HG03565 (cell line): ENCODE data around the gene C2orf68.
"Not testable (repeated sequence)": the region's sequence is repeated elsewhere in the genome, so short reads cannot be mapped to it uniquely, and the experiment has no call there.

Experiments used
- ATAC-seq: cut with Tn5 transposase; IDR thresholded peaks from one replicate; pipeline ENCODE4 v1.9.1; 2021; ENCODE audit warnings: mild to moderate bottlenecking, moderate library complexity; ENCODE audit not compliant: unreplicated experiment

The C2orf68 gene

GRCh38 chr2:85611705-85612587 is at the start of gene C2orf68:
TSS of gene C2orf68 (minus strand) at chr2:85612066. CDS start at chr2:85611984, 82 bp downstream.
- peak; percentile 54 for ATAC-seq

DNA sequence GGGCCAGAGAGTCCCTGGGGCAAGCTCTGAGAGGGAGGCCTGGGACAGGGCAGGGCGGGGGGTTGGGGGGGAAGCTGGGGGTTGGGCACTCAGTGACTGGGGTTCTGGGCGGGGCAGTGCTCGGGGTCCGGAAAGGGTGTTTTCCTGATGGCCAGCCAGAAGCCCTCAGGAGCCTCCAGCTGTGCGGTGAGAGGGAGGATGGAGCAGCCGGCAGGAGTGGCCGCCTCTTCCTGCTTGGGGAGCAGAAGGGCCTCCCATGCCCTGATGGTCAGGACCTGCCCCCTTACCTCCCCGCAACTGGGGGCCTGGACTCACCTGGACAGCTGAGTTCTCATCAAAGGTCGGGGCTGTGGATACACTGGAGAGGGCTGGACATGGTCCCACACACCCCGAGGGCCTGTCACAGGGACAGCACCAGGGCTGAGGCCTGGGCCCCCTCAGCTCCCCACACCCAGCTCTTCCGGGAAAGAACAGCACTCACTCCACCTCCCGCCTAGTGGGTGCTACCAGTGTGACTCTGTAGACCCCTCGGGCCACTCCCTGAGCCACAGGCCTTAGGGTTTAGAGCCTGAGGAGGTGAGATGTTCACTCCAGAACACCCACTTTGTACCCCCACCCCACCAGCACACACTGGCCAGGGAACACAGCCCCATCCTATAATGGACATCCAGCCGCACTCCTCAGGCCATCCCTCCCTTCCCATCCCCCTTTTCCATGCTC is 49.4 kb upstream of the C2orf68 start:
- no peak for ATAC-seq

GRCh38 chr2:85660725-85661124 is 48.9 kb upstream of the C2orf68 start:
- ATAC-seq = no peak

GRCh38 chr2:85660301-85660700 is 48.4 kb upstream of the C2orf68 start:
- not testable (repeated sequence) for ATAC-seq

GRCh38 chr2:85659324-85659981 is 47.6 kb upstream of the C2orf68 start:
- no peak for ATAC-seq

DNA sequence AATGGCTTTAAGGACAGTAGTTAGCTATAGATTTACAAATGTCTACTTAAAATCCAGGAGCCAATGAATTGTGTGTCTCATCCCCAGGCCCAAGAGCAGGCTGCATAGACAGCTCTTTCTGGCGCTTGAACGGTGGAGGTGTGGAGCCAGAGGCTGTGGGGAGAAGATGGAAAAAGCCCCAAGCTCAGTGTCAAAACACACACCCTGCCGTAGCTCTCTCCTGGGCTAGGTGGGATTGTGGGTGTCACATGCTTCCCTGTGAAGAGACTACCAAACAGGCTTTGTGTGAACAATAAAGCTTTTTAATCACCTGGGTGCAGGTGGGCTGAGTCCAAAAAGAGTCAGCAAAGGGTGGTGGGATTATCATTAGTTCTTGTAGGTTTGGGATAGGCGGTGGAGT is 45.5 kb upstream of the C2orf68 start:
- ATAC-seq = not testable (repeated sequence)

DNA sequence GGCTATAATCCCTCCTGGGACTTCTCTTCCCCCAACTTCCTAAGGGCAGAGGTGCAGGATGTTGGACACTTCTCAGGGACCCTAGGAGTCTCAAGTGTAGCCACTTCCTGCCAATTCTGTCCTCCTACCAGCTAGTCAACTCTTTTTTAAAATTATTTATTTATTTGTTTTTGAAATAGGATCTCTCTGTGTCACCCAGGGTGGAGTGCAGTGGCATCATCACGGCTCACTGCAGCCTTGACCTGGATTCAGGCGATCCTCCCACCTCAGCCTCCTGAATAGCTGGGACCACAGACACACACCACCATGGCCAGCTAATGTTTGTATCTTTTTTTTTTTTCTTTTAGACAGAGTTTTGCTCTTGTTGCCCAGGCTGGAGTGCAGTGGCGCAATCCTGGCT is 44.6 kb upstream of the C2orf68 start:
- no peak for ATAC-seq

GRCh38 chr2:85655961-85656417 is 44.1 kb upstream of the C2orf68 start:
- no peak for ATAC-seq

- ATAC-seq = no peak
These were observed 42.1 kb upstream of the C2orf68 start for GRCh38 chr2:85653996-85654395.

DNA sequence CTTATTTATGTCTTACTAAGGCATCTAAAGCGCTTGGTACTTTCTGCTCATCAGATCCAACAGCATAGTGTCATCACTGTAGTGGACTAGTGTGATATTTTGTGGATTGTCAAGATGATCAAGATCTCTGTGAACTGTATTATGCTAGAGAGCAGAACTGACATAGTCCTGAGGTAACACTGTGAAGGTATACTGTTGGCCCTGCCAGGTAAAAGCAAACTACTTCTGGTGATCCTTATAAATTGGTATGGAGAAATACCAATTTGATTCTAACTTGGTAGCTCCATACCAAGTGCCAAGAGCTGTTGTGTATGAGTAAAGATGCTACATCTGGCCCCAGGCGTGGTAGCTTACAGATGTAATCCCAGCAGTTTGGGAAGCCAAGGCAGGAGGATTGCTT is 40.2 kb upstream of the C2orf68 start:
- ATAC-seq = no peak

DNA sequence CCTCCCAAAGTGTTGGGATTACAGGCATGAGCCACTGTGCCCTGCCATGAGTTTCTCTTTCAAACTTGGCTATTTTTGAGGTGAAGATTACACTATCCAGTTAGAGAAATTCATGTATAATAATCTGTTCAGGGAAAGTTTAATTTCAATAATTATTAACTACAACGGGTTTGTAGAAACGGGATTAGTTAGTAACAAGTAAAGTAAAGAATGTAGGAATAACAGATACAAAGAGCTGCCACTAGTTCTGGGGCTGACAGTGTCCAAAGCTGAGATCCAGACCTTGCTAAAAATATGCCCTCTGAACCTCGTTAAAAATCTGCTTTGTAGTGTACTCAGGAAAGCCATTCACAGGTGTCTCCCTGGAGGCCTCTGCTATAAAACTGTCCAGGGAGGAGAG is 39.2 kb upstream of the C2orf68 start:
- no peak for ATAC-seq

DNA sequence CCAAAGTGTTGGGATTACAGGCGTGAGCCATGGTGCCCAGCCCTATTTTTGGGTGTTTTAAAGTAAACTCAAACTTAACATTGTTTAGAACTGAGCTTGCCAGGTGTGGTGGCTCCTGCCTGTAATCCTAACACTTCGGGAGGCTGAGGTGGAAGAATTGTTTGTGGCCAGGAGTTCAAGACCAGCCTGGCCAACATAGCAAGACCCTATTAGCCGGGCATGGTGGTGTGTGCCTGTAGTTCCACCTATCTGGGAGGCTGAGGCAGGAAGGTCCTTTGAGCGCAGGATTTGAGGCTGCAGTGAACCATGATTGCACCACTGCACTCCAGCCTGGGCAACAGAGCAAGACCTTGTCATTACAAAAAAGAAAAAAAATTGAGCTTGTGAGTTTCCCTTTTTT is 38.6 kb upstream of the C2orf68 start:
- ATAC-seq = no peak

DNA sequence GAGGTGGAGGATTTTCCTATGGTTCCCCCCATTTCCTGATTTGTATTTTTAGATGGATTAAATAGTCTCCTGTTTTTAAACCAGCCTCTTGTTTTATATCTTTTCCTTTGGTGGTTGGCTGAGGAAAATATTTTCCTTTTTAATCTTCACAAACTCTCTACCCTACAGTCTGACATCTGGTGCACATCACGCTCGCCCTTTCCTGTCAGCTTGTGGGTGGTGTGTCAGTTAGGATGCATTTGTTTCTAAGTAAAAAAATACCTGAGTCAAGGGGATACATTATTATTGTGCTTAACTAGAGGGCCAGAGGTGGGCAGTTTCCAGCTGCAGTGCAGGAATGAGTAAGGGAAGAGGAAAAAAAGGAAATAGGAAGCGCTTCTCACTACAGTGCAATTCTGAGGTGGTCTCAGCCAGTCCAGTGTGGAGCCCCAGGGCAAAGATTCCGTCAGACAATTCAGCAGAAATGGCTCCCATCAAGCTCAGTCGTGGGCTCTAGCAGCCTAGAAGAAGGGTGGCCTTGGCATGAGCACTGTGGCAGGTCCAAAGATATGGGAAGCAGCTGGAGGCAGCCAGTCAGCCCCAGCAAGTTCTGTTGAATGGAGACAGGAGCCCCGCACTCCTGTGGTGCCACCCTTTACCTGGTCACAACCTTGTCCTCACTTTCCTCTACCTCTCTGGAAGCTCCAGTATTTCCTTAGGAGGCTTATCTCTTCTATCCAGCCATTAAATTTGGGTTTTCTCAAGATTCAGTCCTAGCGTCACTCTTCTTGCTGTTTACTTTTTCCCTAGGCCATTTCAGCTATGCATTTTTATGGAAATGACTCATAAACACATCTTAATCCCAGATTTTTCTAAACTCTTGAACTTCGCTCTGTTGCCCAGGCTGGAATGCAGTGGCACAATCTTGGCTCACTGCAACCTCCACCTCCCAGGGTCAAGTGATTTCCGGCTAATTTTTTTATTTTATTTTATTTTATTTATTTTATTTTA is 37.6 kb upstream of the C2orf68 start:
- no peak for ATAC-seq

GRCh38 chr2:85648619-85649018 is 36.8 kb upstream of the C2orf68 start:
- no peak for ATAC-seq

DNA sequence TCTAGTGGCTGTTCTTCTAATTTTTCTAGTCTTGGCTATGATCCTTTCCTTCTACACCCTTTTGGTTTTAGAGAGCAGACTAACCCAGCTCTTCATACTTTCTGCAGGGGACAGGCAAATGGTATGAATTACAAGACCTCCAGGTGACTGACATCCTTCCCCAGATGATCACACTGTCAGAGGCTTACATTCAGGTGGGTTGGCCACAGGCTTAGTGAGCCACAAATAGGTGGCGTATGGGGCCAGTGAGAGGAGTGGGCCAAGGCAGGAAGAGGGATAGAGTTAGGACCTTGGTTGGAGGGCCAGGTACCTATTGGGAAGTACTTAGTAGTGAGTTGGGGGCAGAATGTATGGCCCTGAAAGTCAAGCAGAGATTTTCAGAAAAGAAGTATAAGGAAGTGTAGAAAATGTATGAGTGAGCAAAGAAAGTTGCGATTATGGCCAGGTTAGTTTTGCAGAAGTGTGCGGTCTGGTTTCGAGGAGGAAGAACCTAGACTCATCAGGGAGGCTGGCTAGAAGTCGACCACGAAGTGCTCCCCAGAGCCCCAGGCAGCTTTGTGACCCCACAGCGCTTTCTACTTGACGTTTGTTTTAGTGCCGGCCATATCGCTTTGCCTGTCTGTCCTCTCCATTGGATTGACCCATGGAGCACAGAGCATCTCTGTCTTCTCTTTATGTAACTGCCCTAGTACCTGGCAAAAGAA is 36.1 kb upstream of the C2orf68 start:
- ATAC-seq = no peak

GRCh38 chr2:85646166-85646565 is 34.3 kb upstream of the C2orf68 start:
- ATAC-seq = no peak

DNA sequence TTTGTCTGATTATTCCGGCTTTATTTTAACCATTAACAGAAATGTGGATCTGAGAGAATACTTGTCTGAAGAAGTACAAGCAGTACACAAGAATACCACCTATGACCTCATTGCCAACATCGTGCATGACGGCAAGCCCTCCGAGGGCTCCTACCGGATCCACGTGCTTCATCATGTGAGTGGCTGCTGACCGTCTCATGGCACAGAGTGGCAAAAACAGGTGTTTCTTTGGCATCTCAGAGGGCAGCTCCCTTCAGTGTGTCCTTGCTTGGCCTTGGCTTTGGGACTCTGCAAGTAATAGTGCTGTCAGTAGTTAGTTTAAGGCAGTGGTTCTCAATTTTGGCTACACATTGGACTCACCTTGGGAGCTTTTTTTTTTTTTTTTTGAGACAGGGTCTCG is 33.0 kb upstream of the C2orf68 start:
- ATAC-seq = no peak

DNA sequence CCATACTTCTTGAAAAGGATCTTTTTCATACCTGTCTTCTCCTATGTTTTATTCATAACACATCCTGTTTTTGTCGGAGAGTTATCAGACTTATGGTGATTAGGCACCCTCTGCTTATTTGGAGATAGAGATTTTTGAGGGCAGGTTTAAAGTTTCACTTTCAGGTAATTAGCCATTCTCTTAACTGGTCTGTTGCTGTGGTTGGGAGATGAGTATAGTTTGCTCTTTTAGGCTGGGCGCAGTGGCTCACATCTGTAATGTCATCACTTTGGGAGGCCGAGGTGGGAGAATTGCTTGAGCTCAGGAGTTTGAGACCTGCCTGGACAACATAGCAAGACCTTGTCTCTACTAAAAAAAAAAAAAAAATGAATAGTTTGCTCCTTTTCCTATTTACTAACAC is 30.9 kb upstream of the C2orf68 start:
- no peak for ATAC-seq

DNA sequence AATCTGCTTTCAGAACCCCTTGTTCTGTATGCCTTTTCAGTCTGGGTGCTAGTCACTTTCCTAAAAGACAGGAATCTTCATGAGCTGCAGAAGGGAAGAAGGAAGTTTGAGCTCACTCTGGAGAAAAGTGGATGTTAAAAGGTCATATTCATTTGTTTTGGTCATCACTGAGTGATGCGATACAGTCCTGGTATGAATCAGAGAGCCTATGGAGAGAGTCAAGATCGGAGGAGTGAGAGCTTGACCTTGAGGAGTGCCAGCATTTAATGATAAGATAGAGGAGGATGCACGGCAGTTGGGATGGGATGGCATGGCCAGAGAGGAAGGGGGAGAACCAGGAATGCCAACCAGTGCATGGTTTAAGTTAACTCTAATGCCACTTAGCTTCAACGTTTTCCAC is 23.8 kb upstream of the C2orf68 start:
- no peak for ATAC-seq

GRCh38 chr2:85635011-85635410 is 23.1 kb upstream of the C2orf68 start:
- ATAC-seq = no peak
